Endothelial cell of umbilical vein (primary cell): ENCODE measurements around the gene NQO2. TPM values are rescaled to one million over a fixed set of nuclear protein-coding genes. Genes with fewer than 3 reads are reported as not detected.

Source experiments
- BruUV-seq: library from RNA; stranded (reverse); fragments of 400-500 nt; replicated peaks from 2 replicates; lab custom pipeline; 2021; lab: Mats Ljungman, UMichigan
- CTCF ChIA-PET: fragments of 300-600, 350-600 bp; sonication (Branson Sonifier 250); formaldehyde crosslinking; loops from one replicate; lab custom pipeline; 2021; ENCODE audit warnings: antibody characterized with exemption, inconsistent platforms; lab: Charles Lee
- POLR2A ChIA-PET: fragments of 300-600, 350-600 bp; sonication (Branson Sonifier 250); formaldehyde crosslinking; loops from one replicate; lab custom pipeline; 2021; ENCODE audit warnings: antibody characterized with exemption, inconsistent platforms; lab: Charles Lee
- DNase-seq: peaks from one replicate; pipeline ENCODE4 v3.0.0-alpha.2; 2011; ENCODE audit warnings: low read depth, low spot score
- FAIRE-seq: peaks from 2 replicates; lab custom pipeline; 2011; peaks lifted over from hg19 to GRCh38; lab: Jason Lieb, UNC
- H2AFZ ChIP-seq: 2 replicates; pipeline ENCODE4 v1.6.0; 2012; ENCODE audit warnings: low read depth, low read length, control low read depth, inconsistent platforms
- H3K27ac ChIP-seq: 2 replicates; pipeline ENCODE4 v1.5.1; 2011; ENCODE audit warnings: low read depth, mild to moderate bottlenecking, control low read depth, low read length, moderate library complexity; ENCODE audit not compliant: insufficient read depth
- H3K27me3 ChIP-seq, 2 experiments: 2 replicates each; pipeline versions ENCODE4 v1.6.0 to v1.6.1; 2011; ENCODE audit warnings: low read length in 2 of 2, mixed read lengths in 1 of 2; ENCODE audit not compliant: control insufficient read depth in 2 of 2, insufficient read depth in 2 of 2
- H3K36me3 ChIP-seq, 2 experiments: 2 replicates in 1 of 2; 3 replicates in 1 of 2; pipeline ENCODE4 v1.5.1; 2011; ENCODE audit warnings: low read length in 2 of 2, mild to moderate bottlenecking in 1 of 2, moderate library complexity in 1 of 2; ENCODE audit not compliant: control insufficient read depth in 2 of 2, insufficient read depth in 2 of 2; ENCODE audit errors: extremely low read depth in 1 of 2
- H3K4me1 ChIP-seq: 3 replicates; pipeline ENCODE4 v1.5.1; 2011; ENCODE audit warnings: mild to moderate bottlenecking, low read length; ENCODE audit not compliant: control insufficient read depth, insufficient read depth; ENCODE audit errors: extremely low read depth
- H3K4me2 ChIP-seq: 2 replicates; pipeline ENCODE4 v1.6.1; 2011; ENCODE audit warnings: low read length, control low read depth, mixed read lengths; ENCODE audit not compliant: insufficient read depth
- H3K4me3 ChIP-seq, 3 experiments: fragments of 200-600 bp in 1 of 3; sonication (generic), shearing (Covaris generic) in 1 of 3; replicated peaks in 1 of 3; 2 replicates each; pipeline ENCODE4 v1.5.1; 2011 to 2016; ENCODE audit warnings: control low read depth in 3 of 3, low read length in 3 of 3, mild to moderate bottlenecking in 2 of 3, inconsistent platforms in 1 of 3, low read depth in 1 of 3, moderate library complexity in 1 of 3; ENCODE audit not compliant: insufficient read depth in 1 of 3
- H3K79me2 ChIP-seq: 2 replicates; pipeline ENCODE4 v1.6.0; 2012; ENCODE audit warnings: low read length, inconsistent platforms; ENCODE audit not compliant: control insufficient read depth, insufficient read depth
- H3K9ac ChIP-seq: replicated peaks from 2 replicates; pipeline ENCODE3; 2011; ENCODE audit warnings: low read length, control low read depth; ENCODE audit not compliant: insufficient read depth; ENCODE audit errors: extremely low read depth
- H3K9me1 ChIP-seq: replicated peaks from 3 replicates; pipeline ENCODE4 v1.6.0; 2011; ENCODE audit warnings: mild to moderate bottlenecking, low read length; ENCODE audit not compliant: control insufficient read depth, insufficient read depth; ENCODE audit errors: extremely low read depth
- H3K9me3 ChIP-seq: replicated peaks from 2 replicates; pipeline ENCODE4 v1.5.1; 2012; ENCODE audit warnings: low read length, inconsistent platforms; ENCODE audit not compliant: control insufficient read depth, insufficient read depth
- H4K20me1 ChIP-seq: replicated peaks from 2 replicates; pipeline ENCODE3; 2011; ENCODE audit warnings: mild to moderate bottlenecking, low read length; ENCODE audit not compliant: control insufficient read depth, insufficient read depth; ENCODE audit errors: extremely low read depth
- CTCF ChIP-seq, 2 donors: IDR thresholded peaks; 1 replicate in 1 of 2; 2 replicates in 1 of 2; pipeline ENCODE4 v1.5.1; 2011; ENCODE audit warnings: low read length in 2 of 2, mild to moderate bottlenecking in 2 of 2, moderate library complexity in 2 of 2, control low read depth in 1 of 2, inconsistent platforms in 1 of 2, low read depth in 1 of 2; ENCODE audit not compliant: insufficient read depth in 1 of 2; ENCODE audit errors: extremely low read depth in 1 of 2
- EZH2 ChIP-seq: IDR thresholded peaks from 2 replicates; pipeline ENCODE4 v1.6.1; 2012; ENCODE audit warnings: borderline replicate concordance, low read depth, mild to moderate bottlenecking, moderate library complexity, low read length, inconsistent platforms; ENCODE audit not compliant: severe bottlenecking
- FOS ChIP-seq: IDR thresholded peaks from 2 replicates; pipeline ENCODE4 v1.6.1; 2011; ENCODE audit warnings: mild to moderate bottlenecking, low read length, moderate library complexity, borderline replicate concordance; ENCODE audit not compliant: insufficient read depth
- GATA2 ChIP-seq: IDR thresholded peaks from 2 replicates; pipeline ENCODE4 v1.7.0; 2011; ENCODE audit warnings: low read depth, mild to moderate bottlenecking, moderate library complexity, mixed read lengths, low read length; ENCODE audit not compliant: insufficient read length, insufficient read depth
- JUN ChIP-seq: IDR thresholded peaks from 2 replicates; pipeline ENCODE4 v1.6.1; 2011; ENCODE audit warnings: borderline replicate concordance, low read depth; ENCODE audit not compliant: insufficient read length, insufficient read depth
- MAX ChIP-seq: IDR thresholded peaks from 2 replicates; pipeline ENCODE4 v1.6.1; 2011; ENCODE audit not compliant: insufficient read depth, insufficient read length
- MYC ChIP-seq: IDR thresholded peaks from one replicate; pipeline ENCODE4 v1.6.1; 2011; ENCODE audit warnings: mild to moderate bottlenecking, low read depth, low read length
- POLR2A ChIP-seq: IDR thresholded peaks from 2 replicates; pipeline ENCODE4 v1.6.1; 2012; ENCODE audit warnings: low read depth, mild to moderate bottlenecking, control low read depth, low read length
- POLR2AphosphoS5 ChIP-seq: IDR thresholded peaks from 2 replicates; pipeline ENCODE4 v1.6.1; 2012; ENCODE audit warnings: low read depth, mild to moderate bottlenecking, control low read depth, low read length, moderate library complexity; ENCODE audit not compliant: insufficient read depth
- dilution Hi-C: fragments of 300-500 bp; cut with MboI; formaldehyde crosslinking; loops from one replicate; pipeline ENCODE4 v1.15.0; 2019; ENCODE audit warnings: low sequenced_read_pairs; ENCODE audit not compliant: extremely low pct_ligation_motif_present
- intact Hi-C: fragments of 100-400 bp; cut with micrococcal nuclease; formaldehyde crosslinking; loops from one replicate; pipeline ENCODE4 v1.10.0; 2022
- polyA plus RNA-seq, 4 experiments: library from polyadenylated mRNA; depleted of rRNA in 3 of 4; stranded (reverse) in 3 of 4; unstranded in 1 of 4; fragments of >200 nt; gene quantifications; 2 replicates each; pipeline versions ENCODE4 v1.2.1 to v1.2.3, GENCODE V29; 2011 to 2012; ENCODE audit warnings: missing spikeins in 1 of 4
- total RNA-seq: library from RNA; stranded (reverse); gene quantifications from 2 replicates; pipeline ENCODE4 v1.2.3, GENCODE V29; 2021

The NQO2 gene
- total and polyA plus RNA-seq, 2 donors (not counting 3 experiments of a cell fraction or from before 2014, with no cell fraction given), result 27.6 to 48.0 TPM

- FAIRE-seq (no peak), DNase-seq (no peak)
- peaks cover 8 to 31% of the 10 kb centered on the region in 2 experiments for H3K36me3 ChIP-seq
- ChIA-PET CTCF (interaction anchor here (0.9 to 10.3 kb wide), 36 partner anchors 9 to 213 kb away, joined by 3 to 331 read pairs (median 10); partner anchors contain the start of genes RIPK1, SERPINB1, SERPINB6 and SERPINB9), POLR2A (interaction anchor here (0.8 to 1.2 kb wide), 2 partner anchors 37 to 50 kb away, joined by 3 to 10 read pairs; no protein-coding TSS in a partner anchor)
- H2AFZ ChIP-seq, result no peak overlapping the region
- H3K9ac ChIP-seq, result no peak overlapping the region
- peaks cover 3% of the 10 kb centered on the region for H3K4me1 ChIP-seq
- no TSS peak for BruUV-seq
- TF ChIP-seq MYC (no peak), MAX (no peak), GATA2 (no peak), POLR2AphosphoS5 (no peak), FOS (no peak), CTCF (IDR thresholded peaks at IDR 0.05; ENCODE audit: extremely low read depth in 1 of 2, insufficient read depth in 1 of 2, low read depth in 1 of 2, low read length in 2 of 2) (no peak), EZH2 (no peak), POLR2A (no peak), JUN (no peak)
- H3K27me3 ChIP-seq, result no peaks in the 10 kb centered on the region
- dilution Hi-C loops, result no loop called here
- H3K9me3 ChIP-seq, result no peaks in the 10 kb centered on the region
- no peak overlapping the region for H3K27ac ChIP-seq
- no peaks in the 10 kb centered on the region for H3K9me1 ChIP-seq
- no peaks in the 10 kb centered on the region for H3K79me2 ChIP-seq
- H4K20me1 ChIP-seq, result no peaks in the 10 kb centered on the region
- H3K4me3 ChIP-seq, result no peak overlapping the region
- intact Hi-C loops, result loop anchor here (1.0 kb wide), 5 partner anchors 19 to 105 kb away; no protein-coding TSS in a partner anchor
- H3K4me2 ChIP-seq, result no peak overlapping the region
Observed at GRCh38 chr6:2951728-2952127, 48.0 kb upstream of the NQO2 start.
